22Rv1 (cell line): Measurements from ENCODE around the gene HMG20B.

Source experiments
- CTCF ChIP-seq: fragments of 450-650 bp; IDR thresholded peaks from 2 replicates; pipeline ENCODE4 v1.5.1; 2017; ENCODE audit warnings: mild to moderate bottlenecking
- ZFX ChIP-seq: fragments of 450-650 bp; IDR thresholded peaks from 2 replicates; pipeline ENCODE4 v1.6.1; 2017; ENCODE audit warnings: antibody characterized with exemption, borderline replicate concordance

- TF ChIP-seq CTCF (peak; percentile 76), ZFX (no peak)
Observed at GRCh38 chr19:3547301-3547731, 25.4 kb upstream of the HMG20B start.
